ENCODE data around the gene ARPP19.

- no peak for TF ChIP-seq CTCF (conservative IDR thresholded peaks at IDR 0.05)
- no peak for TF ChIP-seq ZFX (IDR thresholded peaks at IDR 0.05)
Measured at GRCh38 chr15:52552303-52552702, 16.5 kb downstream of the ARPP19 start.

Data from C4-2B (cell line).